Heart right ventricle (tissue), 16 donors: ENCODE measurements around the gene URM1. TPM values are rescaled to one million over a fixed set of nuclear protein-coding genes. Genes with fewer than 3 reads are reported as not detected.
"Not testable (repeated sequence)": the region's sequence is repeated elsewhere in the genome, so short reads cannot be mapped to it uniquely, and the experiment has no call there.

Experiments used
- ATAC-seq, 8 donors: fragments of 200-7000 bp; cut with Tn5 transposase; one replicate each; pipeline ENCODE4 v1.9.1; 2020; ENCODE audit warnings: mild to moderate bottlenecking in 8 of 8, moderate library complexity in 8 of 8, moderate number of reproducible peaks in 1 of 8
- DNase-seq, 2 donors: peaks; one replicate each; pipeline ENCODE4 v3.0.0-alpha.2; 2020
- H3K27ac ChIP-seq, 10 donors: fragments of 200-600 bp; sonication (generic) in 2 of 10; one replicate each; pipeline versions ENCODE4 v1.5.0 to v1.8.0; 2020 to 2022; ENCODE audit warnings: mild to moderate bottlenecking in 3 of 10
- H3K27me3 ChIP-seq, 7 donors: fragments of 200-600 bp; one replicate each; pipeline ENCODE4 v1.8.0; 2021 to 2022; ENCODE audit warnings: mild to moderate bottlenecking in 2 of 7
- H3K36me3 ChIP-seq, 9 donors: fragments of 200-600 bp; sonication (generic) in 1 of 9; one replicate each; pipeline versions ENCODE4 v1.5.0 to v1.8.0; 2020 to 2022; ENCODE audit warnings: mild to moderate bottlenecking in 2 of 9
- H3K4me1 ChIP-seq, 9 donors: fragments of 200-600 bp; sonication (generic) in 1 of 9; one replicate each; pipeline versions ENCODE4 v1.5.0 to v1.8.0; 2020 to 2022; ENCODE audit warnings: mild to moderate bottlenecking in 4 of 9
- H3K4me3 ChIP-seq, 10 donors: fragments of 200-600 bp; sonication (generic) in 2 of 10; one replicate each; pipeline versions ENCODE4 v1.5.0 to v1.8.0; 2020 to 2022; ENCODE audit warnings: mild to moderate bottlenecking in 7 of 10, moderate library complexity in 2 of 10
- H3K9me3 ChIP-seq, 11 donors: fragments of 200-600 bp in 10 of 11; sonication (generic) in 2 of 11; one replicate each; pipeline versions ENCODE4 v1.5.0 to v1.8.0; 2013 to 2022; ENCODE audit warnings: mild to moderate bottlenecking in 2 of 11, control low read depth in 1 of 11, moderate library complexity in 1 of 11
- WGBS, 2 donors: extraction: QIAGEN DNeasy Blood & Tissue Kit; methylation state at CpG; one replicate each; pipeline ENCODE4 v1.1.7; 2013; ENCODE audit warnings: inconsistent platforms in 1 of 2; 5-methylcytosine and 5-hydroxymethylcytosine counted together
- intact Hi-C, 10 donors: fragments of 100-400 bp; cut with DNase I; formaldehyde crosslinking; loops; one replicate each; pipeline versions ENCODE4 v1.11.1 to v1.14.2; 2022
- polyA plus RNA-seq, 2 donors: library from polyadenylated mRNA; stranded (reverse); fragments of 200-250 nt; gene quantifications; one replicate each; pipeline ENCODE4 v1.2.3, GENCODE V29; 2013
- total RNA-seq, 10 donors: library from RNA; stranded (reverse); fragmentation: NEBNext Ultra II Directional in 3 of 10; extraction: Animal tissue kit (Norgen Biotek cat#: 25700) in 3 of 10; gene quantifications; one replicate each; pipeline versions ENCODE4 v1.2.1 to v1.2.4, GENCODE V29; 2021 to 2023
- TF ChIP-seq, protein P1 (sequence below), 9 donors: fragments of 200-600 bp; sonication (generic) in 2 of 9; IDR thresholded peaks; one replicate each; pipeline versions ENCODE4 v1.5.0 to v1.8.0; 2021 to 2022; ENCODE audit warnings: antibody characterized with exemption in 9 of 9, mild to moderate bottlenecking in 5 of 9, moderate library complexity in 1 of 9
- donor health status: Arrhythmogenic right ventricular cardiomyopathy.
- donor health status: ischemic (EF 13 %, LVEDD 7.1; RV severe dilation, severe dysfunction).
- donor health status: healthy with polysubstance abuse.
- donor health status: DM: no; HTN: yes; CAD: no.
- donor health status: DM: no; HTN: no; CAD: no.
- donor health status: ischemic (EF 25% LVEDD 6.9; RV normal size, moderate dysfunction).
- donor health status: ischemic (EF 25% LVEDD 5.7; RV mildly dilated, moderate dysfunction).
- donor health status: healthy.
- donor health status: DM: yes; HTN: yes; CAD: no.
- donor health status: Ischemic cardiomyopathy.
- donor health status: ischemic (EF 35%, LVEDD 5.7; RV mildly dilated, moderate dysfunction).
- donor health status: nonischemic (EF 11% LVEDD 7.7; RV severe dilation, severe dysfunction).
- donor health status: DM: yes; HTN: yes; CAD: no.
- donor health status: PGD.
- donor health status: ischemic (EF 29% LVEDD 5.4; RV normal size, mild dysfunction).
- donor health status: nonischemic (EF 23%, LVEDD 6.1; RV moderate dilation, normal function).

The URM1 gene
- total and polyA plus RNA-seq, 12 donors: 18.7 to 75.7 (median 51.2) TPM

DNA sequence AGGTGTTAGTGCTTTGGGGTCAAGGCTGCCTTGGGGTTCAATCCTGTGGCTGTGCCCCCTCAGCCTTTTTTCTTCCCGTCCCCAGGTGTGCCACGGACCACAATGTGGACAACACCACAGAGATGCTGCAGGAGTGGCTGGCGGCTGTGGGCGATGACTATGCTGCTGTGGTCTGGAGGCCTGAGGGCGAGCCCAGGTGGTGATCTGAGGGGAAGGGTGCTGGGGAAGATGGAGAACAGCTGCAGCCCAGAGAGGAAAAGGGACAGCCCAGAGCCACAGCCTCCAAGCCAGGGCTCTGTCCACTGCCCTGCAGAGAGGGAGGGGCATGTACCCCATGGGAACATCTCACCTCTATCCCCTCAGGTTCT is 51.6 kb downstream of the URM1 start:
- TF ChIP-seq, protein P1, sequence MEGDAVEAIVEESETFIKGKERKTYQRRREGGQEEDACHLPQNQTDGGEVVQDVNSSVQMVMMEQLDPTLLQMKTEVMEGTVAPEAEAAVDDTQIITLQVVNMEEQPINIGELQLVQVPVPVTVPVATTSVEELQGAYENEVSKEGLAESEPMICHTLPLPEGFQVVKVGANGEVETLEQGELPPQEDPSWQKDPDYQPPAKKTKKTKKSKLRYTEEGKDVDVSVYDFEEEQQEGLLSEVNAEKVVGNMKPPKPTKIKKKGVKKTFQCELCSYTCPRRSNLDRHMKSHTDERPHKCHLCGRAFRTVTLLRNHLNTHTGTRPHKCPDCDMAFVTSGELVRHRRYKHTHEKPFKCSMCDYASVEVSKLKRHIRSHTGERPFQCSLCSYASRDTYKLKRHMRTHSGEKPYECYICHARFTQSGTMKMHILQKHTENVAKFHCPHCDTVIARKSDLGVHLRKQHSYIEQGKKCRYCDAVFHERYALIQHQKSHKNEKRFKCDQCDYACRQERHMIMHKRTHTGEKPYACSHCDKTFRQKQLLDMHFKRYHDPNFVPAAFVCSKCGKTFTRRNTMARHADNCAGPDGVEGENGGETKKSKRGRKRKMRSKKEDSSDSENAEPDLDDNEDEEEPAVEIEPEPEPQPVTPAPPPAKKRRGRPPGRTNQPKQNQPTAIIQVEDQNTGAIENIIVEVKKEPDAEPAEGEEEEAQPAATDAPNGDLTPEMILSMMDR (IDR thresholded peaks at IDR 0.05): no peak
- DNase-seq (no peak), ATAC-seq (no peak)
- Histone ChIP-seq H3K9me3 (no peaks in the 10 kb centered on the region), H3K4me1 (peaks cover 11 to 28% (median 22%) of the 10 kb centered on the region in 9 donors), H3K27ac (no peak overlapping the region), H3K4me3 (no peak overlapping the region), H3K27me3 (peaks cover 0 to 24% (median 11%) of the 10 kb centered on the region in 7 donors), H3K36me3 (peaks cover 0 to 16% (median 0%) of the 10 kb centered on the region in 9 donors)
- 96 to 98% methylated on average over 5 of the region's 5 CpGs for WGBS, 2 donors
- intact Hi-C loops: loop anchor here in 1 of 10 donors (2.0 kb wide), 1 partner anchor 42 kb away; no protein-coding TSS in a partner anchor

DNA sequence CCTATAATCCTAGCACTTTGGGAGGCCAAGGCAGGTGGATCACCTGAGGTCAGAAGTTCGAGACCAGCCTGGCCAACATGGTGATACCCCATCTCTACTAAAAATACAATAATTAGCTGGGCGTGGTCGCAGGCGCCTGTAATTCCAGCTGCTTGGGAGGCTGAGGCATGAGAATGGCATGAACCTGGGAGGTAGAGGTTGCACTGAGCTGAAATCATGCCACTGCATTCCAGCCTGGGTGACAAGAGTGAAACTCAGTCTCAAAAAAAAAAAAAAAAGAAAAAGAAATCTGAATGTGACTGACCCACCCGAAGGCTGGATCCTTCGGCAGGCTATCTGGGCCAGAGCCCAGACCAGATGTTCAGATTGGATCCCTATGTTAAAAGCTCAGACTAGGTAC is 52.2 kb downstream of the URM1 start:
- intact Hi-C loops: loop anchor here in 1 of 10 donors (2.0 kb wide), 1 partner anchor 43 kb away; no protein-coding TSS in a partner anchor
- ATAC-seq, H3K27ac ChIP-seq, DNase-seq, H3K4me3 ChIP-seq, H3K9me3 ChIP-seq: not testable (repeated sequence)
- Histone ChIP-seq H3K27me3 (peaks cover 0 to 18% (median 7%) of the 10 kb centered on the region in 7 donors), H3K4me1 (peaks cover 11 to 28% (median 22%) of the 10 kb centered on the region in 9 donors), H3K36me3 (peaks cover 0 to 16% (median 0%) of the 10 kb centered on the region in 9 donors)
- WGBS, 2 donors: 77 to 88% methylated on average over 6 of the region's 6 CpGs

DNA sequence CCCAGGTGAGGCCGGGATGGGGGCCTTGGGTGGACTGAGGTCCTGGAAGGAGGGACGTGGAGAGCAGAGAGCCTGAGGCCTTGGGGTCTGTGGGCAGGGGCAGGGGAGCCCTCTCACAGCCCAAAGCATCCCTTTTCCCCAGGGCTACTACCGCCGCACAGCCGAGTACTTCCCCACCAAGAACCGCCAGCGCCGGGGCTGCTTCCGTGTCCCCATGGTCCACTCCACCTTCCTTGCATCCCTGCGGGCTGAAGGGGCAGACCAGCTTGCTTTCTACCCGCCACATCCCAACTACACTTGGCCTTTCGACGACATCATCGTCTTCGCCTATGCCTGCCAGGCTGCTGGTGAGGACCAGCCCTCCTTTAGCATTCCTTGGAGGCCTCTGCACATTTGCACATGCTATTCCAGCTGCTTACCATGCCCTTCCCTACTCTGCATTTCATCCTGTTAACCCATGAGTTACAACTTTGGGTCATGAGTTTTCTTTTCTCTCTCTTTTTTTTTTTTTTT is 53.1 kb downstream of the URM1 start:
- Histone ChIP-seq H3K4me1 (peaks cover 7 to 21% (median 16%) of the 10 kb centered on the region in 9 donors), H3K27me3 (peaks cover 0 to 8% (median 0%) of the 10 kb centered on the region in 7 donors), H3K27ac (no peak overlapping the region), H3K4me3 (no peak overlapping the region), H3K36me3 (peaks cover 0 to 16% (median 0%) of the 10 kb centered on the region in 9 donors), H3K9me3 (no peaks in the 10 kb centered on the region)
- ATAC-seq (no peak), DNase-seq (no peak)
- TF ChIP-seq, protein P1 (IDR thresholded peaks at IDR 0.05): no peak
- intact Hi-C loops: no loop called here
- WGBS, 2 donors: 95 to 96% methylated on average over 14 to 15 of the region's 15 CpGs

DNA sequence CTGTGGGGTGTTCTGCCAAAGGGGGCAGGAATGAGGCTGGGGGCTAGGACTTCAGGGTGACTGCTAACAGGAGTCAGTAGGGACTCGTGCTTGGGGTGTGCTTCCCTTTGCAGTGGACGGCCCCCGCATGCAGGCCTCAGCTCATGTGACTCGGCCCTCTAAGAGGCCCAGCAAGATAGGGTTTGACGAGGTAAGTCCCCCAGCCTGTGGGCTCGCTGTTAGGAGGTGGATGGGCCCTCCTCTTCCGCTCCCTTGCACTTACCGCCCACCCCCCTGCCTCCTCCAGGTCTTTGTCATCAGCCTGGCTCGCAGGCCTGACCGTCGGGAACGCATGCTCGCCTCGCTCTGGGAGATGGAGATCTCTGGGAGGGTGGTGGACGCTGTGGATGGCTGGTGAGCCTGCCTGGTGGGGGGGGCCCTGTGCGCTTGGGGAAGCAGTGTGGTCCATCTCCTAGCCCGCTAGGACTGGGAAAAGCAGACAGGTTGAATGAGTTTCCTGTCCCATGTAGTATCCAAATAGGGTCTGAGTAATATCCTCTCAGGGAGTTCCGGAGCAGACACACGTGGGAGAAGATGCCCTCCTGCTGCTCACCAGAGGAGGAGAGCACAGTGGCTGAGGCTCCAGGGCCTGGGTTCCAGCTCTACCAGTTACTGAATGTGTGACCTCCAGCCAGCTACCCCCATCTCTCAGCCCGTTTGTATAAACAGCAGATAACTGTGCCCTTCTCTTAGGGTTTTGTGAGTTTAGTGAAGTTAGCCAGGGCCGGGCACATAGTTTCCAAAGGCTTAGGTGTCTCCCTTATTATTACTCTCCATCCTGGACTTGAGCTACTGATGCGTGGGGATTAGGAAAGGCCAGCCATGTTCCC is 57.7 kb downstream of the URM1 start:
- ATAC-seq: peak in 2 of 8 donors; percentile 18 to 42
- WGBS, 2 donors: 74 to 76% methylated on average over 22 of the region's 22 CpGs

More for the DNA sequence above, 57.7 kb downstream of the URM1 start:
- H3K27me3 ChIP-seq: no peaks in the 10 kb centered on the region
- DNase-seq: no peak
- H3K36me3 ChIP-seq: peaks cover 0 to 33% (median 0%) of the 10 kb centered on the region in 9 donors
- no peak overlapping the region for H3K4me3 ChIP-seq
- TF ChIP-seq, protein P1 (IDR thresholded peaks at IDR 0.05): no peak
- no peaks in the 10 kb centered on the region for H3K9me3 ChIP-seq
- H3K27ac ChIP-seq: no peak overlapping the region
- intact Hi-C loops: no loop called here
- no peaks in the 10 kb centered on the region for H3K4me1 ChIP-seq
